BE2C (cell line): ENCODE measurements around the gene ALDH7A1.

Experiments used
- DNase-seq: peaks from one replicate; pipeline ENCODE4 v3.0.0-alpha.2; 2020
- H3K27me3 ChIP-seq: fragments of 250-450 bp; sonication (Bioruptor Pico); 2 replicates; pipeline ENCODE4 v1.5.1; 2020; ENCODE audit warnings: mild to moderate bottlenecking
- H3K36me3 ChIP-seq: fragments of 250-450 bp; sonication (Bioruptor Pico); 2 replicates; pipeline ENCODE4 v1.5.1; 2020; ENCODE audit warnings: mild to moderate bottlenecking
- H3K4me1 ChIP-seq: fragments of 250-450 bp; sonication (Bioruptor Pico); 2 replicates; pipeline ENCODE4 v1.5.1; 2020
- H3K4me3 ChIP-seq: 2 replicates; pipeline ENCODE4 v1.5.1; 2011; ENCODE audit warnings: low read depth, low read length
- H3K9me3 ChIP-seq: fragments of 250-450 bp; sonication (Bioruptor Pico); 2 replicates; pipeline ENCODE4 v1.5.1; 2020
- CTCF ChIP-seq: IDR thresholded peaks from 2 replicates; pipeline ENCODE4 v1.5.1; 2012; ENCODE audit warnings: mild to moderate bottlenecking, low read depth, low read length

Gene ALDH7A1

GRCh38 chr5:126536874-126537273 lies 58.1 kb downstream of the ALDH7A1 start:
- DNase-seq = no peak
- no peak for TF ChIP-seq CTCF

GRCh38 chr5:126535856-126536545 lies 59.0 kb downstream of the ALDH7A1 start:
- no peaks in the 10 kb centered on the region for H3K36me3 ChIP-seq
- H3K9me3 ChIP-seq = no peaks in the 10 kb centered on the region; the same call in 1 of the 2 replicates
- H3K27me3 ChIP-seq = no peaks in the 10 kb centered on the region
- no peak for TF ChIP-seq CTCF
- no peaks in the 10 kb centered on the region for H3K4me1 ChIP-seq
- no peak for DNase-seq
- no peak overlapping the region for H3K4me3 ChIP-seq

More at GRCh38 chr5:126536874-126537273, 58.1 kb downstream of the ALDH7A1 start:
- Histone ChIP-seq H3K9me3 (no peaks in the 10 kb centered on the region; the same call in 1 of the 2 replicates), H3K4me1 (no peaks in the 10 kb centered on the region), H3K4me3 (no peak overlapping the region), H3K36me3 (no peaks in the 10 kb centered on the region), H3K27me3 (no peaks in the 10 kb centered on the region)

GRCh38 chr5:126534553-126534952 lies 60.5 kb downstream of the ALDH7A1 start:
- no peaks in the 10 kb centered on the region; the same call in 1 of the 2 replicates for H3K9me3 ChIP-seq
- H3K4me3 ChIP-seq = no peak overlapping the region
- no peak for TF ChIP-seq CTCF
- H3K27me3 ChIP-seq = no peaks in the 10 kb centered on the region
- no peaks in the 10 kb centered on the region for H3K4me1 ChIP-seq
- no peak for DNase-seq
- H3K36me3 ChIP-seq = no peaks in the 10 kb centered on the region

- Histone ChIP-seq H3K4me3 (no peak overlapping the region), H3K4me1 (no peaks in the 10 kb centered on the region), H3K36me3 (no peaks in the 10 kb centered on the region), H3K9me3 (no peaks in the 10 kb centered on the region; the same call in 1 of the 2 replicates), H3K27me3 (no peaks in the 10 kb centered on the region)
- DNase-seq = no peak
- no peak for TF ChIP-seq CTCF
Observed at GRCh38 chr5:126531543-126532120, 63.4 kb downstream of the ALDH7A1 start.

GRCh38 chr5:126527892-126528291 lies 67.1 kb downstream of the ALDH7A1 start:
- no peak for DNase-seq
- peaks cover 3% of the 10 kb centered on the region; the same call in 1 of the 2 replicates for H3K4me1 ChIP-seq
- no peaks in the 10 kb centered on the region for H3K36me3 ChIP-seq
- H3K9me3 ChIP-seq = no peaks in the 10 kb centered on the region
- no peak for TF ChIP-seq CTCF
- no peak overlapping the region for H3K4me3 ChIP-seq
- no peaks in the 10 kb centered on the region for H3K27me3 ChIP-seq

GRCh38 chr5:126527158-126527557 lies 67.9 kb downstream of the ALDH7A1 start:
- no peaks in the 10 kb centered on the region for H3K9me3 ChIP-seq
- DNase-seq = no peak
- peaks cover 3% of the 10 kb centered on the region; the same call in 1 of the 2 replicates for H3K4me1 ChIP-seq
- TF ChIP-seq CTCF = no peak
- H3K36me3 ChIP-seq = no peaks in the 10 kb centered on the region
- no peak overlapping the region for H3K4me3 ChIP-seq
- no peaks in the 10 kb centered on the region for H3K27me3 ChIP-seq
